ENCODE measurements around the gene MVB12B. TPM values are rescaled to one million over a fixed set of nuclear protein-coding genes. Genes with fewer than 3 reads are reported as not detected.
A peak's percentile ranks its signal among the peaks of the same experiment; 100 is the strongest.

The MVB12B gene
- total RNA-seq, 1 donor from 2014 or later = 0.26 TPM

GRCh38 chr9:126443144-126443543 is 116.5 kb downstream of the MVB12B start:
- H3K27me3 ChIP-seq (ENCODE audit: control insufficient read depth, insufficient read depth, low read length) = no peaks in the 10 kb centered on the region
- FAIRE-seq (no peak), DNase-seq (ENCODE audit: low read depth) (no peak)
- no peak for TF ChIP-seq CTCF (IDR thresholded peaks at IDR 0.05; ENCODE audit: insufficient read depth, low read length, severe bottlenecking)
- H3K36me3 ChIP-seq (ENCODE audit: control insufficient read depth, insufficient read depth, low read length) = no peaks in the 10 kb centered on the region
- no peak overlapping the region for H3K4me3 ChIP-seq (ENCODE audit: low read depth, low read length)

- H3K36me3 ChIP-seq (ENCODE audit: control insufficient read depth, insufficient read depth, low read length) = no peaks in the 10 kb centered on the region
- H3K27me3 ChIP-seq (ENCODE audit: control insufficient read depth, insufficient read depth, low read length) = no peaks in the 10 kb centered on the region
- no peak for TF ChIP-seq CTCF (IDR thresholded peaks at IDR 0.05; ENCODE audit: insufficient read depth, low read length, severe bottlenecking)
- DNase-seq (ENCODE audit: low read depth) (no peak), FAIRE-seq (no peak)
- no peak overlapping the region for H3K4me3 ChIP-seq (ENCODE audit: low read depth, low read length)
These were observed 121.5 kb downstream of the MVB12B start for GRCh38 chr9:126448136-126448535.

DNA sequence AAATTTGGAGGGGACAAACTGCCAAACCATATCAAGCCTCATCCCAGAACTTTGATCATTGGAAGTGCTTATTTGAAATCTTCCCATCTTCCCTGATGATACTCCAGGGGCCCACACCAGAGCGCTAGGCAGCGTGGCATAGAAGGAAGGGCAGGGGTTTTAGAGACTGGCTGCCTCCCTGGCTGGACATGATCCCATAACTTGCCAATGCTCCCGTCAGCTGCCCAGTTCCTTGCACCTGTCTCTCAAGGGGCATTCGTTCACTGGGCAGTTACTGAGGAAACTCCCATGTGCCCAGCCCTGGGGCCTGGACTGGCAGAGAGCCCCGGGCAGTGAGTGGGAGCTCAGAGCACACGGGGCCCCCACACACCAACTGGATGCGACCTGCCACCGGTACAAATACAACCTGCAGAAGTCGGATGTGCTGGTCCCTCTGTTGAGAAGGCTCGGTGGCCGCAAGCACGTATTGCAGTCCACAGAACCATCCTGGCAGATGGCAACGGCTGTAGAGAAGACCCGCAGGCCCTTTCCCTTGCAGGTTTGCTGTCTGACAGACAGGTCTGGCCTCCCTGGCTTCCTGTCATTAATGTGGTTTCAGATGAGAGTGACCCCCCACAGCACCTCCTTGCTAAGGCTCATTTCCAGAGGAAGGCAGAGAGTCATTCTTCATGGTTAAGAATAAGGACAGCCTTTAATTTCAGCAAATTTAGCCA is 122.4 kb downstream of the MVB12B start:
- Histone ChIP-seq H3K27me3 (ENCODE audit: control insufficient read depth, insufficient read depth, low read length) (no peaks in the 10 kb centered on the region), H3K36me3 (ENCODE audit: control insufficient read depth, insufficient read depth, low read length) (no peaks in the 10 kb centered on the region), H3K4me3 (ENCODE audit: low read depth, low read length) (no peak overlapping the region)
- TF ChIP-seq CTCF (IDR thresholded peaks at IDR 0.05; ENCODE audit: insufficient read depth, low read length, severe bottlenecking) = no peak
- no peak for DNase-seq (ENCODE audit: low read depth)
- FAIRE-seq = no peak

- FAIRE-seq (no peak), DNase-seq (ENCODE audit: low read depth) (no peak)
- Histone ChIP-seq H3K36me3 (ENCODE audit: control insufficient read depth, insufficient read depth, low read length) (no peaks in the 10 kb centered on the region), H3K4me3 (ENCODE audit: low read depth, low read length) (no peak overlapping the region), H3K27me3 (ENCODE audit: control insufficient read depth, insufficient read depth, low read length) (no peaks in the 10 kb centered on the region)
- TF ChIP-seq CTCF (IDR thresholded peaks at IDR 0.05; ENCODE audit: insufficient read depth, low read length, severe bottlenecking) = no peak
These were observed 123.4 kb downstream of the MVB12B start for GRCh38 chr9:126449725-126450667.

DNA sequence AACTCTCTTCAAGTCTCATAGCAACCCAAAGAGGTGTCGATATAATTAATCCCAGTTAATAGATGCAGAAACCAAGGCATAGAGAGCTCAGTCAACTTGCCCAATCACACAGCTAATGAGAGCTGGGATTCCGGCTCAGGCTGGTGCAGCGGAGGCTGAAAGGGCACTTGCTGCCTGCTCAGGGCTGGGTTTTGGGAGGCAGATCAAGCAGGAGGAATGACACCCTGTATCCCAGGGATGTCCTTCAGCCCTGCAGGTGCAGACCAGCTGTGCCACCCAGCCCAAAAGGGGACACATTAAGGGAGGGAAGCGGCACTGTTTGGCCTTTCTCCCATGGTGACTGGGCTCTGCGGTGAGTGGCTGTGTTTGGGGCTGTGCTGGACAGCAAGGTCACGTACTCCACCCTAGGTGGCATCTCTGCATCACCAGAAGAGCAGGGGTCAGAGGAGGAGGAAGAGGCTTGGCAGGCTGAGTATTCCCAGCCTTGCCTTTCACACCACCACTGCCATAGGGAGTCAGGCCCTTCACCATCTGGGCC is 124.1 kb downstream of the MVB12B start:
- Histone ChIP-seq H3K4me3 (ENCODE audit: low read depth, low read length) (no peak overlapping the region), H3K36me3 (ENCODE audit: control insufficient read depth, insufficient read depth, low read length) (no peaks in the 10 kb centered on the region), H3K27me3 (ENCODE audit: control insufficient read depth, insufficient read depth, low read length) (no peaks in the 10 kb centered on the region)
- TF ChIP-seq CTCF (IDR thresholded peaks at IDR 0.05; ENCODE audit: insufficient read depth, low read length, severe bottlenecking) = no peak
- DNase-seq (ENCODE audit: low read depth) (no peak), FAIRE-seq (peak; percentile 7)

Measured in bronchial epithelial cell (primary cell).